HepG2 (cell line): Measurements from ENCODE around the gene ZNF492. TPM values are rescaled to one million over a fixed set of nuclear protein-coding genes. Genes with fewer than 3 reads are reported as not detected.

Source experiments
- ATAC-seq: fragments of 200-7000 bp; cut with Tn5 transposase; 3 replicates; pipeline ENCODE4 v1.9.1; 2020; ENCODE audit warnings: mild to moderate bottlenecking, moderate library complexity
- BruUV-seq: library from RNA; stranded (reverse); fragments of 400-500 nt; replicated peaks from 2 replicates; lab custom pipeline; 2021; lab: Mats Ljungman, UMichigan
- CTCF ChIA-PET: fragments of 300-600 bp; formaldehyde crosslinking; extraction: SDS; loops from one replicate; lab custom pipeline; 2021; ENCODE audit warnings: low total read pairs, inconsistent platforms, low intra/inter-chr PET ratio; lab: Yijun Ruan, JAX
- POLR2A ChIA-PET: fragments of 350-600 bp; sonication (Branson Sonifier 250); formaldehyde crosslinking; loops from one replicate; lab custom pipeline; 2020; ENCODE audit warnings: antibody characterized with exemption, inconsistent platforms; lab: Yijun Ruan, JAX
- DNase-seq: peaks from one replicate; pipeline ENCODE4 v3.0.0-alpha.2; 2015; ENCODE audit warnings: low spot score
- FAIRE-seq: peaks from 3 replicates; lab custom pipeline; 2011; peaks lifted over from hg19 to GRCh38; lab: Jason Lieb, UNC
- H2AFZ ChIP-seq: one replicate; pipeline ENCODE4 v1.6.1; 2011; ENCODE audit warnings: low read length, inconsistent platforms
- H3K27ac ChIP-seq: fragments of 300-600 bp; 3 replicates; pipeline ENCODE4 v1.8.0; 2011; ENCODE audit warnings: mixed run types, mild to moderate bottlenecking, mixed read lengths, low read length, inconsistent platforms; ENCODE audit not compliant: insufficient read depth; ENCODE audit errors: extremely low read length
- H3K27me3 ChIP-seq, 2 experiments: fragments of 200-600 bp in 1 of 2; 2 replicates in 1 of 2; 3 replicates in 1 of 2; pipeline versions ENCODE4 v1.6.0 to v1.8.0; 2011; ENCODE audit warnings: low read length in 2 of 2, mild to moderate bottlenecking in 2 of 2, moderate library complexity in 2 of 2, inconsistent platforms in 1 of 2; ENCODE audit not compliant: insufficient read depth in 2 of 2, control insufficient read depth in 1 of 2
- H3K36me3 ChIP-seq, 2 experiments: fragments of 200-600 bp in 1 of 2; replicated peaks in 1 of 2; 2 replicates in 1 of 2; 3 replicates in 1 of 2; pipeline versions ENCODE4 v1.5.1 to v1.8.0; 2011; ENCODE audit warnings: low read length in 2 of 2, inconsistent platforms in 1 of 2; ENCODE audit not compliant: insufficient read depth in 2 of 2, control insufficient read depth in 1 of 2
- H3K4me1 ChIP-seq: 2 replicates; pipeline ENCODE4 v1.5.1; 2012; ENCODE audit warnings: low read length, inconsistent platforms; ENCODE audit not compliant: insufficient read depth
- H3K4me2 ChIP-seq: 2 replicates; pipeline ENCODE4 v1.6.0; 2011; ENCODE audit warnings: low read depth, low read length, inconsistent platforms
- H3K4me3 ChIP-seq, 3 experiments: fragments of 200-600 bp in 1 of 3; sonication (generic), shearing (Covaris generic) in 1 of 3; replicated peaks in 1 of 3; 2 replicates each; pipeline ENCODE4 v1.5.1; 2011 to 2016; ENCODE audit warnings: low read length in 3 of 3, inconsistent platforms in 2 of 3, low read depth in 2 of 3, mild to moderate bottlenecking in 2 of 3, control low read depth in 1 of 3, mixed read lengths in 1 of 3; ENCODE audit not compliant: insufficient read depth in 1 of 3
- H3K79me2 ChIP-seq: one replicate; pipeline ENCODE4 v1.6.1; 2011; ENCODE audit warnings: low read length, inconsistent platforms; ENCODE audit not compliant: insufficient read depth
- H3K9ac ChIP-seq: 2 replicates; pipeline ENCODE4 v1.6.0; 2011; ENCODE audit warnings: mild to moderate bottlenecking, low read depth, low read length, inconsistent platforms; ENCODE audit not compliant: insufficient read depth
- H3K9me3 ChIP-seq: 2 replicates; pipeline ENCODE4 v1.5.1; 2012; ENCODE audit warnings: mild to moderate bottlenecking, low read length
- H4K20me1 ChIP-seq: 2 replicates; pipeline ENCODE4 v1.6.0; 2011; ENCODE audit warnings: inconsistent platforms, mild to moderate bottlenecking, low read length, moderate library complexity; ENCODE audit not compliant: insufficient read depth
- MAFF ChIP-seq: IDR thresholded peaks from 2 replicates; pipeline ENCODE4 v1.6.1; 2011; ENCODE audit warnings: low read depth, low read length, improper control_type of control experiment
- NPAS2 ChIP-seq: sonication (generic); formaldehyde crosslinking; IDR thresholded peaks from 2 replicates; pipeline ENCODE4 v1.8.0; 2022; ENCODE audit warnings: mild to moderate bottlenecking, missing genetic modification reagents, borderline replicate concordance
- PLRG1 ChIP-seq: fragments of 450-650 bp; conservative IDR thresholded peaks from 2 replicates; pipeline ENCODE4 v1.6.1; 2016
- SALL1 ChIP-seq: sonication (generic); formaldehyde crosslinking; IDR thresholded peaks from 2 replicates; pipeline ENCODE4 v1.8.0; 2022; ENCODE audit warnings: mild to moderate bottlenecking, missing genetic modification reagents
- ZBTB37 ChIP-seq: sonication (generic); formaldehyde crosslinking; IDR thresholded peaks from 2 replicates; pipeline ENCODE4 v1.4.0; 2020; ENCODE audit warnings: mild to moderate bottlenecking, missing genetic modification reagents
- ZNF275 ChIP-seq: sonication (generic); formaldehyde crosslinking; IDR thresholded peaks from 2 replicates; pipeline ENCODE4 v1.8.0; 2022; ENCODE audit warnings: missing genetic modification reagents, mild to moderate bottlenecking, inconsistent platforms, borderline replicate concordance
- ZNF383 ChIP-seq: sonication (generic); formaldehyde crosslinking; IDR thresholded peaks from 2 replicates; pipeline ENCODE4 v1.4.0; 2020; ENCODE audit warnings: missing genetic modification reagents, mild to moderate bottlenecking, borderline replicate concordance
- ZNF800 ChIP-seq: sonication (generic); formaldehyde crosslinking; IDR thresholded peaks from 2 replicates; pipeline ENCODE4 v1.4.0; 2020; ENCODE audit warnings: missing genetic modification reagents
- WGBS: methylation state at CpG from one replicate; pipeline ENCODE4 v1.1.6; 2017; ENCODE audit warnings: low lambda C conversion rate; 5-methylcytosine and 5-hydroxymethylcytosine counted together
- in situ Hi-C: cut with HindIII; loops from 2 replicates; pipeline ENCODE4 v1.10.0; 2017; ENCODE audit warnings: low pct_unique_long_range_greater_than_20kb; ENCODE audit not compliant: extremely low pct_ligation_motif_present
- intact Hi-C: fragments of 100-400 bp; cut with micrococcal nuclease; formaldehyde crosslinking; loops from one replicate; pipeline ENCODE4 v1.10.0; 2022; ENCODE audit not compliant: unreplicated experiment
- polyA plus RNA-seq, 8 experiments: library from polyadenylated mRNA; depleted of rRNA in 3 of 8; stranded (reverse) in 7 of 8; unstranded in 1 of 8; fragments of >200 nt; fragmentation: Illumina TruSeq in 4 of 8; extraction: Trizol in 4 of 8; gene quantifications; 2 replicates each; pipeline versions ENCODE4 v1.2.1 to v1.2.3, GENCODE V29; 2011 to 2016; ENCODE audit warnings: low read depth in 4 of 8, missing spikeins in 1 of 8, mixed read lengths in 1 of 8; ENCODE audit not compliant: insufficient read depth in 1 of 8
- total RNA-seq, 5 experiments: library from RNA; depleted of rRNA; stranded (reverse); fragments of >200 nt; fragmentation: Illumina TruSeq; extraction: Trizol; gene quantifications; 2 replicates each; pipeline ENCODE4 v1.2.3, GENCODE V29; 2016; ENCODE audit warnings: low read depth in 1 of 5

The ZNF492 gene
- total and polyA plus RNA-seq, 2 of the 13 experiments (the other 11 are each of a cell fraction or from before 2014, with no cell fraction given): not detected

- TF ChIP-seq ZNF275 (no peak), ZNF800 (no peak)
Measured at GRCh38 chr19:22625266-22626035, 8.7 kb upstream of the ZNF492 start (continued).

- peaks cover 75% of the 10 kb centered on the region for H3K9me3 ChIP-seq
- no peak for TF ChIP-seq ZBTB37 (CRISPR knock-in tag)
- TF ChIP-seq PLRG1: no peak
- no peak for TF ChIP-seq MAFF
- no peak for TF ChIP-seq SALL1 (CRISPR knock-in tag)
- no peak for TF ChIP-seq ZNF383 (CRISPR knock-in tag)
- TF ChIP-seq NPAS2: no peak
- BruUV-seq: no TSS peak
- H3K79me2 ChIP-seq: no peaks in the 10 kb centered on the region
- in situ Hi-C loops: no loop called here
- H4K20me1 ChIP-seq: no peaks in the 10 kb centered on the region
- H3K4me3 ChIP-seq: no peak overlapping the region
- 0% methylated on average over 1 of the region's 1 CpG for WGBS
- no peaks in the 10 kb centered on the region for H3K36me3 ChIP-seq
- no peak overlapping the region for H3K27ac ChIP-seq
- H3K27me3 ChIP-seq: no peaks in the 10 kb centered on the region
- H3K4me2 ChIP-seq: no peak overlapping the region
- DNase-seq: no peak
- H3K9ac ChIP-seq: no peak overlapping the region
- CTCF ChIA-PET: no interaction called here
- no peak for ATAC-seq
- POLR2A ChIA-PET: no interaction called here
- FAIRE-seq: no peak
- H3K4me1 ChIP-seq: no peaks in the 10 kb centered on the region
- no peak overlapping the region for H2AFZ ChIP-seq
- intact Hi-C loops: no loop called here
Measured at GRCh38 chr19:22627526-22627925, 6.6 kb upstream of the ZNF492 start.
